H1 (cell line): ENCODE measurements around the gene CHAT. TPM values are rescaled to one million over a fixed set of nuclear protein-coding genes. Genes with fewer than 3 reads are reported as not detected.

ENCODE experiments used
- CTCF ChIA-PET: fragments of 300-600 bp; sonication (Branson Sonifier 250); formaldehyde crosslinking; loops from one replicate; lab custom pipeline; 2021; ENCODE audit not compliant: partially characterized antibody; lab: Charles Lee
- POLR2A ChIA-PET: fragments of 300-600 bp; sonication (Branson Sonifier 250); formaldehyde crosslinking; loops from one replicate; lab custom pipeline; 2021; ENCODE audit warnings: inconsistent platforms; ENCODE audit not compliant: partially characterized antibody; lab: Charles Lee
- DNase-seq, 2 experiments: peaks; one replicate each; pipeline versions ENCODE4 v3.0.0 to v3.0.0-alpha.2; 2010 to 2022; ENCODE audit warnings: low spot score in 2 of 2, low read depth in 1 of 2, mixed read lengths in 1 of 2
- FAIRE-seq: peaks from 2 replicates; lab custom pipeline; 2011; peaks lifted over from hg19 to GRCh38; lab: Jason Lieb, UNC
- H2AFZ ChIP-seq: 2 replicates; pipeline ENCODE4 v1.8.1; 2012; ENCODE audit warnings: low read length, inconsistent platforms
- H2AK5ac ChIP-seq: 2 replicates; pipeline ENCODE4 v1.6.1; 2013; ENCODE audit warnings: low read depth, low read length
- H2BK120ac ChIP-seq: replicated peaks from 2 replicates; pipeline ENCODE3; 2013; ENCODE audit warnings: low read depth, low read length, inconsistent platforms
- H2BK12ac ChIP-seq: 2 replicates; pipeline ENCODE4 v1.6.1; 2013; ENCODE audit warnings: low read depth, low read length
- H2BK15ac ChIP-seq: 2 replicates; pipeline ENCODE4 v1.6.1; 2013; ENCODE audit warnings: low read length
- H2BK20ac ChIP-seq: 2 replicates; pipeline ENCODE4 v1.6.1; 2013; ENCODE audit warnings: low read length
- H2BK5ac ChIP-seq: 2 replicates; pipeline ENCODE4 v1.6.1; 2013; ENCODE audit warnings: low read depth, low read length
- H3K14ac ChIP-seq: 2 replicates; pipeline ENCODE4 v1.6.1; 2013; ENCODE audit warnings: inconsistent platforms; ENCODE audit not compliant: insufficient read length
- H3K18ac ChIP-seq: 2 replicates; pipeline ENCODE4 v1.6.1; 2013; ENCODE audit warnings: low read length; ENCODE audit errors: extremely low read depth
- H3K23ac ChIP-seq: 2 replicates; pipeline ENCODE4 v1.6.1; 2013; ENCODE audit warnings: inconsistent platforms; ENCODE audit not compliant: insufficient read length
- H3K23me2 ChIP-seq: 2 replicates; pipeline ENCODE4 v1.6.1; 2013; ENCODE audit warnings: low read depth, low read length
- H3K27ac ChIP-seq: 2 replicates; pipeline ENCODE4 v1.6.1; 2011; ENCODE audit warnings: low read depth, low read length, inconsistent platforms
- H3K27me3 ChIP-seq, 4 experiments: replicated peaks in 1 of 4; 1 replicate in 1 of 4; 2 replicates in 3 of 4; pipeline versions ENCODE4 v1.6.1 to v1.8.1; 2011 to 2013; ENCODE audit warnings: low read length in 3 of 4, mild to moderate bottlenecking in 3 of 4, inconsistent platforms in 2 of 4, mixed read lengths in 2 of 4, moderate library complexity in 1 of 4; ENCODE audit not compliant: control insufficient read depth in 3 of 4, insufficient read depth in 3 of 4; ENCODE audit errors: extremely low read depth in 1 of 4
- H3K36me3 ChIP-seq, 4 experiments: 2 replicates each; pipeline versions ENCODE4 v1.6.1 to v1.8.1; 2011 to 2013; ENCODE audit warnings: mild to moderate bottlenecking in 4 of 4, low read length in 3 of 4, moderate library complexity in 2 of 4, control low read depth in 1 of 4, inconsistent platforms in 1 of 4; ENCODE audit not compliant: insufficient read depth in 4 of 4, control insufficient read depth in 2 of 4
- H3K4ac ChIP-seq: replicated peaks from 2 replicates; pipeline ENCODE3; 2013; ENCODE audit warnings: low read length, low read depth, mixed read lengths, inconsistent platforms; ENCODE audit not compliant: insufficient read length
- H3K4me1 ChIP-seq, 4 experiments: replicated peaks in 1 of 4; 1 replicate in 1 of 4; 2 replicates in 3 of 4; pipeline versions ENCODE4 v1.6.1 to v1.8.1; 2011 to 2013; ENCODE audit warnings: low read length in 3 of 4, inconsistent platforms in 2 of 4, mixed read lengths in 1 of 4; ENCODE audit not compliant: insufficient read depth in 4 of 4, control insufficient read depth in 3 of 4
- H3K4me2 ChIP-seq, 2 experiments: 2 replicates each; pipeline versions ENCODE4 v1.6.1 to v1.8.1; 2011 to 2013; ENCODE audit warnings: low read depth in 2 of 2, low read length in 2 of 2, control low read depth in 1 of 2, inconsistent platforms in 1 of 2, mild to moderate bottlenecking in 1 of 2; ENCODE audit not compliant: insufficient read depth in 1 of 2
- H3K4me3 ChIP-seq, 4 experiments: fragments of 200-600, 300-600 bp in 1 of 4; sonication (generic), shearing (Covaris generic), sonication (Bioruptor Twin) in 1 of 4; 2 replicates each; pipeline versions ENCODE4 v1.5.1 to v1.8.1; 2011 to 2016; ENCODE audit warnings: low read length in 4 of 4, low read depth in 3 of 4, control low read depth in 2 of 4, inconsistent platforms in 2 of 4, mild to moderate bottlenecking in 2 of 4, mixed read lengths in 1 of 4, moderate library complexity in 1 of 4; ENCODE audit not compliant: insufficient read depth in 2 of 4; ENCODE audit errors: extremely low read depth in 1 of 4
- H3K56ac ChIP-seq: replicated peaks from 2 replicates; pipeline ENCODE3; 2013; ENCODE audit warnings: low read depth, mild to moderate bottlenecking, mixed read lengths, low read length, inconsistent platforms; ENCODE audit not compliant: insufficient read length
- H3K79me1 ChIP-seq: 2 replicates; pipeline ENCODE4 v1.6.1; 2013; ENCODE audit warnings: low read depth, low read length, control low read depth
- H3K79me2 ChIP-seq, 2 experiments: 2 replicates each; pipeline versions ENCODE4 v1.6.1 to v1.8.1; 2012 to 2013; ENCODE audit warnings: low read length in 2 of 2, mild to moderate bottlenecking in 2 of 2, inconsistent platforms in 1 of 2; ENCODE audit not compliant: insufficient read depth in 2 of 2, control insufficient read depth in 1 of 2
- H3K9ac ChIP-seq, 4 experiments: replicated peaks in 1 of 4; 1 replicate in 1 of 4; 2 replicates in 3 of 4; pipeline versions ENCODE4 v1.6.1 to v1.8.1; 2011 to 2013; ENCODE audit warnings: low read depth in 3 of 4, low read length in 3 of 4, control low read depth in 2 of 4, mild to moderate bottlenecking in 2 of 4, moderate library complexity in 2 of 4, inconsistent platforms in 1 of 4; ENCODE audit errors: extremely low read depth in 1 of 4
- H3K9me3 ChIP-seq, 2 experiments: 2 replicates each; pipeline versions ENCODE4 v1.6.1 to v1.8.1; 2012 to 2013; ENCODE audit warnings: mild to moderate bottlenecking in 2 of 2, moderate library complexity in 2 of 2, control low read depth in 1 of 2, inconsistent platforms in 1 of 2, low read depth in 1 of 2, low read length in 1 of 2, mixed read lengths in 1 of 2; ENCODE audit not compliant: insufficient read depth in 2 of 2
- H4K20me1 ChIP-seq, 2 experiments: replicated peaks in 1 of 2; 2 replicates each; pipeline versions ENCODE3 to v1.8.1; 2011 to 2013; ENCODE audit warnings: inconsistent platforms in 2 of 2, low read length in 2 of 2, mild to moderate bottlenecking in 1 of 2; ENCODE audit not compliant: insufficient read depth in 2 of 2, control insufficient read depth in 1 of 2
- H4K5ac ChIP-seq: 2 replicates; pipeline ENCODE4 v1.6.1; 2013; ENCODE audit warnings: low read length, low read depth, mixed read lengths, inconsistent platforms; ENCODE audit not compliant: insufficient read length
- H4K8ac ChIP-seq: 2 replicates; pipeline ENCODE4 v1.8.0; 2013; ENCODE audit warnings: mild to moderate bottlenecking, moderate library complexity, low read length, inconsistent platforms; ENCODE audit not compliant: insufficient read depth; ENCODE audit errors: extremely low read depth
- H4K91ac ChIP-seq: replicated peaks from 2 replicates; pipeline ENCODE3; 2013; ENCODE audit warnings: low read length, mixed read lengths, inconsistent platforms; ENCODE audit not compliant: insufficient read length
- YY1 ChIP-seq: IDR thresholded peaks from 2 replicates; pipeline ENCODE4 v1.6.1; 2011; ENCODE audit warnings: low read depth, mild to moderate bottlenecking, low read length
- WGBS, 2 experiments: shearing (Covaris generic) in 1 of 2; methylation state at CpG; one replicate each; pipeline versions ENCODE4 v1.1.6 to v1.1.7; 2013 to 2015; ENCODE audit warnings: low lambda C conversion rate in 2 of 2, mixed read lengths in 2 of 2, inconsistent platforms in 1 of 2, low coverage in 1 of 2, missing lambda C conversion rate in 1 of 2; ENCODE audit not compliant: insufficient replicate concordance in 2 of 2, insufficient coverage in 1 of 2, insufficient read length in 1 of 2; ENCODE audit errors: extremely low coverage in 1 of 2, missing lambda C conversion rate in 1 of 2; 5-methylcytosine and 5-hydroxymethylcytosine counted together
- polyA plus RNA-seq, 7 experiments: library from polyadenylated mRNA; depleted of rRNA in 3 of 7; stranded (reverse) in 5 of 7; unstranded in 2 of 7; fragments of >200 nt in 5 of 7; fragments of 200-250 nt in 2 of 7; gene quantifications; 1 replicate in 5 of 7; 2 replicates in 1 of 7; 4 replicates in 1 of 7; pipeline versions ENCODE4 v1.2.1 to v1.2.3, GENCODE V29; 2011 to 2013; ENCODE audit warnings: missing spikeins in 2 of 7, mixed read lengths in 2 of 7
- total RNA-seq: library from RNA; stranded (reverse); fragmentation: NEBNext Ultra II Directional; extraction: Animal tissue kit (Norgen Biotek cat#: 25700); gene quantifications from 2 replicates; pipeline ENCODE4 v1.2.1, GENCODE V29; 2021
- TF ChIP-seq, protein P1 (sequence below): IDR thresholded peaks from 2 replicates; pipeline ENCODE4 v1.6.1; 2012; ENCODE audit warnings: inconsistent platforms

The CHAT gene
- total and polyA plus RNA-seq, 2 of the 8 experiments (the other 6 are each of a cell fraction or from before 2014, with no cell fraction given) = not detected

DNA sequence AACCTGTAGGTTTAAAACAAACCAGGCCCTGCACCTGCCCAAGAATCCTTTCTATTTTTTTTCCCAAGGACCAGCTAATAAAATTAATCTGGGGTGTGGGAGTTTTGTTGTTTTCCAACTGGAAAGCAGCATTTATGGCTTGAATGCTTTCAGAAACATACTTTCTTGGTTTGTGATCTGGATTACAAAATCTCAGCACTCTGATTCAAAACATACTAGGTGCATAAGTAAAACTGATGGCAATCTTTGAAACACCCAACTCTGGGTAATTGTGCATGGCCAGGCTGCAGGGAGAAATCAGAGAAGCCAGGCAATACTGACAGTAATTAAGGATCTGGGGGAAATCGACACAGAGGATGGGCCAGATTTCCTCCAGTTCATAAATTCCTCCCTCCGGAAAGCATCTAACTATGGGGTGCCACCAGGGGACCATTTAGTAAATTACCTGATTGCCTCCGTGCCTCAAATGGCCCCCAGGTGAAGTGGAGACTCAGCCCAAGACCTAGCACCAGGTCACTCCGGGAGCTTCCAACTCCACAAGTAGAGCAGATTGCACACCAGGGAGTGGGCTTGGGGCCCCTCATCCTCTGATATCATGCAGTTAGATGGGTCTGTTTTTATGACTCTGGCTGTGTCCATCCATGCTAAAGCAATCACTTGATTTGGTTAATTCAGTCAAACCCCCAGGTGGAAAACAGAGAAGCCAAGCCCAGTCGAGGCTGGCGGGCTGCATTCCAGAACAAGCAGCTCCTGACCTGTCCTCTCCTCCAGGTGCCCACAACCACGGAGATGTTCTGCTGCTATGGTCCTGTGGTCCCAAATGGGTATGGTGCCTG is 50.4 kb downstream of the CHAT start:
- Histone ChIP-seq H4K5ac (no peak overlapping the region), H3K79me1 (no peaks in the 10 kb centered on the region), H3K14ac (no peak overlapping the region), H3K27me3 (peaks cover 0 to 3% (median 2%) of the 10 kb centered on the region in 4 experiments; a peak in 1 of 7 replicates), H2AK5ac (no peak overlapping the region), H4K20me1 (no peaks in the 10 kb centered on the region), H2BK20ac (no peak overlapping the region), H3K18ac (no peak overlapping the region), H3K9ac (no peak overlapping the region), H4K91ac (no peak overlapping the region), H2BK15ac (no peak overlapping the region), H3K27ac (no peak overlapping the region), H3K9me3 (no peaks in the 10 kb centered on the region), H3K4ac (no peak overlapping the region), H3K4me3 (no peak overlapping the region), H3K23me2 (no peaks in the 10 kb centered on the region), H3K56ac (no peak overlapping the region), H3K4me2 (no peak overlapping the region), H2AFZ (no peak overlapping the region), H4K8ac (no peak overlapping the region), H2BK120ac (no peak overlapping the region), H3K23ac (no peak overlapping the region), H2BK5ac (no peak overlapping the region), H2BK12ac (no peak overlapping the region), H3K79me2 (no peaks in the 10 kb centered on the region), H3K4me1 (peaks cover 0 to 8% (median under 1%) of the 10 kb centered on the region in 4 experiments; a peak in 1 of 7 replicates), H3K36me3 (no peaks in the 10 kb centered on the region)
- TF ChIP-seq, protein P1, sequence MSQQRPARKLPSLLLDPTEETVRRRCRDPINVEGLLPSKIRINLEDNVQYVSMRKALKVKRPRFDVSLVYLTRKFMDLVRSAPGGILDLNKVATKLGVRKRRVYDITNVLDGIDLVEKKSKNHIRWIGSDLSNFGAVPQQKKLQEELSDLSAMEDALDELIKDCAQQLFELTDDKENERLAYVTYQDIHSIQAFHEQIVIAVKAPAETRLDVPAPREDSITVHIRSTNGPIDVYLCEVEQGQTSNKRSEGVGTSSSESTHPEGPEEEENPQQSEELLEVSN = no peak
- TF ChIP-seq YY1 = 0 out of 2 replicates have a peak, but pooled peaks have one; percentile 9
- FAIRE-seq (no peak), DNase-seq (peak in 1 of 2 experiments; percentile 29)
- WGBS, 2 experiments = 86% methylated on average over 7 of the region's 7 CpGs; no CpG with 5 or more reads in 1 of the 2 experiments
- ChIA-PET POLR2A (no interaction called here), CTCF (interaction anchor here (0.7 to 1.9 kb wide), 4 partner anchors 11 to 71 kb away, joined by 3 to 8 read pairs (median 4); no protein-coding TSS in a partner anchor)
